Measurements from ENCODE around the gene MKX. TPM values are rescaled to one million over a fixed set of nuclear protein-coding genes. Genes with fewer than 3 reads are reported as not detected.
A peak's percentile ranks its signal among the peaks of the same experiment; 100 is the strongest.

Gene MKX
- total RNA-seq, 4 donors from 2014 or later = 0.54 to 3.6 (median 0.90) TPM

DNA sequence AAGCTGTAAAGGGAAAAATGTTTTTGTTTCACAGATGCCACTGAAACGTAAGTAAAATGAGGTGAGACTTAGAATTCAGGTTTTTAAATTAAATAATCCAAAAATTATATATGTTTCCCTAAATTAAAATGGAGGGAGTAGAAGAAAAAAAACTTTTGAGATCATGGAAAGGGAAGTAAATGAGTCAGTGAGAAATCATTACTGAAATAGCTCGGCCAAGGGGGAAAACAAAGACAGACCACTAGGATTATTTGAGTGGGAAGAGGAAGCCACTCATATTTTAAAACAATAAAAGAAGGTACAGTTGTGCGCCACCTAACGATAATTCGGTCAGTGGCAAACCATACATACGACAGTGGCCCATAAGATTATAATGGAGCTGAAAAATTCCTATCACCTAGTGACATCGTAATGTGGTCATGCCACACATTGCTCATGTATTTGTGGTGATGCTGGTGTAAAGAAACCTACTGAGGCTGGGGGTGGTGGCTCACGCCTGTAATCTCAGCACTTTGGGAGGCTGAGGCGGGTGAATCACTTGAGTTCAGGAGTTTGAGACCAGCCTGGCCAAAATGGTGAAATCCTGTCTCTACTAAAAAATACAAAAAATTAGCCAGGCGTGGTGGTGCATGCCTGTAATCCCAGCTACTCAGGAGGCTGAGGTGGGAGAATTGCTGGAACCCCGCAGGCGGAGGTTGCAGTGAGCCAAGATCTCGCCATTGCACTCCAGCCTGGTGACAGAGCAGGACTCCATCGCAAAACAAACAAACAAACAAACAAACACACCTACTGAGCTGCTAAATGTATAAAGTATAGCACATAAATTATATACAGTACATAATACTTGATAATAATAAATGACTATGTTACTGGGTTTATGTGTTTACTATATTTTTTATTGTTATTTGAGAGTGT lies 64.7 kb downstream of the MKX start:
- 86 to 93% methylated on average over 14 of the region's 14 CpGs for WGBS, 2 donors
- intact Hi-C loops (cut with DNase I) = no loop called here
- TF ChIP-seq POLR2A (IDR thresholded peaks at IDR 0.05) = no peak
- TF ChIP-seq CTCF (IDR thresholded peaks at IDR 0.05) = no peak

GRCh38 chr10:27680006-27680557 lies 65.5 kb downstream of the MKX start:
- intact Hi-C loops (cut with DNase I) = no loop called here
- no peaks in the 10 kb centered on the region for H3K36me3 ChIP-seq

More for the DNA sequence above, 64.7 kb downstream of the MKX start:
- H3K27ac ChIP-seq = no peak overlapping the region
- H3K9me3 ChIP-seq = no peaks in the 10 kb centered on the region
- no peak for DNase-seq
- H3K4me3 ChIP-seq (replicated peaks in 1 of 3) = no peak overlapping the region
- H3K27me3 ChIP-seq = no peaks in the 10 kb centered on the region
- peaks cover 4 to 5% of the 10 kb centered on the region in 2 donors for H3K4me1 ChIP-seq
- no peaks in the 10 kb centered on the region for H3K36me3 ChIP-seq

DNA sequence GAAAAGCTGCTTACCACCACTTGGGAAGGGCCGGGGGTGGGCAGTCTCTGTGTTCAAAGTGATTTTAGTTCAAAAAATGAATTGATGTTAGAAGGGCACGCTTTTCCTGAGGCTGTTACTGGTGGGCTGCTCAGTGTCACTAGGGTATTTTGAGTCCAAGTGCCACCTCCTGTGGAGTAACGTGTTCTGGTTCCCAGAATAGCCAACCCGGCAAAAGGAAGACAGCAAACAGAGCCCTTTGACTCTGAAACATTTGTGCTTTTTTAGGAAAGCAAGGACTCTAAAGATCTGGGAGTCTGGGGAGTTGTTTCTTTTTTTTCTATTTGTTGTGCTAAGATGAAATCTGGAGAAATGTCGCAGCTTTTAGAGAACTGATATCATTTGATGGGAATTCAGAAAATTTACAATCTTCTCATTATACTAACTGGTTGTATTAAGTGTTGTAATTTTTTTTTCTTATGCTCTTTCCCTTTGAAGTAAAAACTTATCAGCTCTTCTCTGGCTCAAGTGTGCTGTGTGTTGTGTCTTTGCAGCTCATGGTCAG lies 66.2 kb downstream of the MKX start:
- no peaks in the 10 kb centered on the region for H3K36me3 ChIP-seq
- peaks cover 4 to 5% of the 10 kb centered on the region in 2 donors for H3K4me1 ChIP-seq
- DNase-seq = no peak
- H3K27me3 ChIP-seq = no peaks in the 10 kb centered on the region
- intact Hi-C loops (cut with DNase I) = no loop called here
- 35 to 44% methylated on average over 5 of the region's 5 CpGs for WGBS, 2 donors
- no peak overlapping the region for H3K4me3 ChIP-seq (replicated peaks in 1 of 3)
- H3K9me3 ChIP-seq = no peaks in the 10 kb centered on the region
- TF ChIP-seq CTCF (IDR thresholded peaks at IDR 0.05) (no peak), POLR2A (IDR thresholded peaks at IDR 0.05) (no peak)
- H3K27ac ChIP-seq = no peak overlapping the region

More at GRCh38 chr10:27680006-27680557, 65.5 kb downstream of the MKX start:
- Histone ChIP-seq H3K27ac (no peak overlapping the region), H3K27me3 (no peaks in the 10 kb centered on the region), H3K9me3 (no peaks in the 10 kb centered on the region), H3K4me3 (replicated peaks in 1 of 3) (no peak overlapping the region), H3K4me1 (peaks cover 4 to 5% of the 10 kb centered on the region in 2 donors)
- TF ChIP-seq POLR2A (IDR thresholded peaks at IDR 0.05) (no peak), CTCF (IDR thresholded peaks at IDR 0.05) (no peak)
- WGBS, 2 donors = 13 to 26% methylated on average over 3 of the region's 3 CpGs
- peak; percentile 12 to 13 for DNase-seq

- DNase-seq = no peak
- H3K36me3 ChIP-seq = no peaks in the 10 kb centered on the region
- H3K4me3 ChIP-seq (replicated peaks in 1 of 3) = no peak overlapping the region
- no peak overlapping the region for H3K27ac ChIP-seq
- intact Hi-C loops (cut with DNase I) = no loop called here
- 72 to 76% methylated on average over 6 of the region's 6 CpGs for WGBS, 2 donors
- no peak for TF ChIP-seq CTCF (IDR thresholded peaks at IDR 0.05)
- TF ChIP-seq POLR2A (IDR thresholded peaks at IDR 0.05) = no peak
- H3K27me3 ChIP-seq = no peaks in the 10 kb centered on the region
- no peaks in the 10 kb centered on the region for H3K9me3 ChIP-seq
- H3K4me1 ChIP-seq = peaks cover 4 to 5% of the 10 kb centered on the region in 2 donors
Measured at GRCh38 chr10:27678166-27678565, 67.5 kb downstream of the MKX start.

GRCh38 chr10:27673065-27673464 lies 72.6 kb downstream of the MKX start:
- no peak for DNase-seq
- intact Hi-C loops (cut with DNase I) = no loop called here
- no peaks in the 10 kb centered on the region for H3K27me3 ChIP-seq
- no peaks in the 10 kb centered on the region for H3K9me3 ChIP-seq
- no peaks in the 10 kb centered on the region for H3K36me3 ChIP-seq
- H3K27ac ChIP-seq = no peak overlapping the region
- H3K4me3 ChIP-seq (replicated peaks in 1 of 3) = no peak overlapping the region
- H3K4me1 ChIP-seq = no peaks in the 10 kb centered on the region
- no peak for TF ChIP-seq POLR2A (IDR thresholded peaks at IDR 0.05)
- TF ChIP-seq CTCF (IDR thresholded peaks at IDR 0.05) = no peak

Data from thyroid gland (tissue), 4 donors.